Measurements from ENCODE around the gene CAB39.

DNA sequence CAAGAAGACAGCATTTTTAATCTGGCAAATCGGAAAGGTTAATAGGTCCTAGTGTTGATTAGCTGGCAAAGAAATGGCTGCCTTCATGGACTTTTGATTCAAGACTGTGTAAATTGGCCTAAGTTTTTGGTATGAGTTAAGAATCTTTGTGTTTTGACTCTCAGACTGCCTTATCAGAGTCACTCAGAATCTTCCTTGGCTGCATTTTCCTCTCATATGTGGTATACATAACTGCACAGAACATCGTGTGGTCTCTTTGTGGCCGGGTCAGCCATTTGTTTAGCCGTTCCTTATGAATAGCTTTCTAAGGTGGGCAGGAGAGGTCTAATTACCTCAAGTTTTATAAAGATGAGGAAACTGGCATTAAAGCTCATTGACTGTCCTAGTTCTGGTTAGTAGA, 30.1 kb downstream of the CAB39 start:
- no peak for TF ChIP-seq POLR2AphosphoS5 (IDR thresholded peaks at IDR 0.05; ENCODE audit: borderline replicate concordance, low read depth, low read length)
- no peak for TF ChIP-seq EZH2 (IDR thresholded peaks at IDR 0.05)
- TF ChIP-seq FOXP2 (optimal IDR thresholded peaks at IDR 0.05; ENCODE audit: control extremely low read depth, extremely low read length, insufficient read depth), result no peak
